Spleen (tissue), 7 donors: ENCODE results near the gene NFIA.

Source experiments
- CTCF ChIP-seq, 11 experiments: fragments of 200-600 bp in 7 of 11; fragments of 450-650 bp in 4 of 11; sonication (generic) in 4 of 11; IDR thresholded peaks in 8 of 11; conservative IDR thresholded peaks in 3 of 11; 1 replicate in 7 of 11; 2 replicates in 4 of 11; pipeline versions ENCODE4 v1.4.0 to v1.8.0; 2016 to 2021; ENCODE audit warnings: antibody characterized with exemption in 11 of 11, inconsistent platforms in 4 of 11, mild to moderate bottlenecking in 1 of 11
- POLR2A ChIP-seq, 3 donors: fragments of 450-650 bp; IDR thresholded peaks; one replicate each; pipeline ENCODE4 v1.5.1; 2017; ENCODE audit warnings: antibody characterized with exemption in 3 of 3, mild to moderate bottlenecking in 1 of 3
- donor health status: DM: no; HTN: no; CAD: no; lungs with moderate emphysema.
- donor health status: DM: no; HTN: no; CAD: no.
- donor health status: DM: no; HTN: no; CAD: no.

- TF ChIP-seq CTCF (IDR thresholded peaks at IDR 0.05 in 8 of 11, conservative IDR thresholded peaks at IDR 0.05 in 3 of 11), result no peak
- TF ChIP-seq POLR2A (IDR thresholded peaks at IDR 0.05), result no peak
Measured at GRCh38 chr1:61234587-61234919, 152.2 kb downstream of the NFIA start.
